ENCODE data around the gene KRT83. TPM values are rescaled to one million over a fixed set of nuclear protein-coding genes. Genes with fewer than 3 reads are reported as not detected.

KRT83 gene
- total RNA-seq (ENCODE audit: low replicate concordance) = not detected in 2 replicates

GRCh38 chr12:52320784-52321400 is at the start of gene KRT83:
KRT83 (minus strand) TSS chr12:52321398; CDS start chr12:52321335, 63 bp downstream.
- no peaks in the 10 kb centered on the region for H3K4me1 Mint-ChIP-seq
- peaks cover 6% of the 10 kb centered on the region for H3K4me1 ChIP-seq
- H2AFZ ChIP-seq (replicated peaks) = no peak within 1 kb of the TSS
- no peaks in the 10 kb centered on the region for H3K9me3 Mint-ChIP-seq
- TF ChIP-seq EZH2 (IDR thresholded peaks at IDR 0.05) (no peak), CTCF (IDR thresholded peaks at IDR 0.05) (no peak), EZH2phosphoT487 (IDR thresholded peaks at IDR 0.05) (no peak)
- H3F3A ChIP-seq (ENCODE audit: low read depth) = no peaks in the 10 kb centered on the region
- no peaks in the 10 kb centered on the region for H3K79me2 ChIP-seq (ENCODE audit: low read depth)
- no peak within 1 kb of the TSS for H3K27ac Mint-ChIP-seq
- no peaks in the 10 kb centered on the region for H3K36me3 Mint-ChIP-seq
- no peak for DNase-seq (ENCODE audit: low spot score)
- H4K20me1 ChIP-seq (ENCODE audit: low read depth) = no peaks in the 10 kb centered on the region
- no peaks in the 10 kb centered on the region for H3K36me3 ChIP-seq
- H3K27ac ChIP-seq = no peak within 1 kb of the TSS
- H3K27me3 Mint-ChIP-seq (ENCODE audit: insufficient read depth, low read depth) = peaks cover 8% of the 10 kb centered on the region
- H3K4me2 ChIP-seq = no peak within 1 kb of the TSS
- no peak within 1 kb of the TSS for H3K4me3 Mint-ChIP-seq
- no peaks in the 10 kb centered on the region for H3K27me3 ChIP-seq
- no peak within 1 kb of the TSS for H3K4me3 ChIP-seq
- H3K9ac ChIP-seq = no peak within 1 kb of the TSS
- no peaks in the 10 kb centered on the region for H3K9me3 ChIP-seq (ENCODE audit: low read depth)

GRCh38 chr12:52369809-52370208 is 48.6 kb upstream of the KRT83 start:
- TF ChIP-seq EZH2phosphoT487 (IDR thresholded peaks at IDR 0.05) (no peak), EZH2 (IDR thresholded peaks at IDR 0.05) (no peak), CTCF (IDR thresholded peaks at IDR 0.05) (no peak)

GRCh38 chr12:52369211-52369610 is 48.0 kb upstream of the KRT83 start:
- no peak overlapping the region for H3K4me3 Mint-ChIP-seq
- no peak for DNase-seq (ENCODE audit: low spot score)
- peaks cover 11% of the 10 kb centered on the region for H3K27me3 Mint-ChIP-seq (ENCODE audit: insufficient read depth, low read depth)
- Histone ChIP-seq H3K27me3 (no peaks in the 10 kb centered on the region), H3K27ac (no peak overlapping the region), H2AFZ (replicated peaks) (no peak overlapping the region), H3K4me3 (no peak overlapping the region), H4K20me1 (ENCODE audit: low read depth) (no peaks in the 10 kb centered on the region), H3K36me3 (no peaks in the 10 kb centered on the region), H3K4me1 (no peaks in the 10 kb centered on the region), H3K4me2 (no peak overlapping the region), H3F3A (ENCODE audit: low read depth) (no peaks in the 10 kb centered on the region), H3K9me3 (ENCODE audit: low read depth) (no peaks in the 10 kb centered on the region), H3K9ac (no peak overlapping the region), H3K79me2 (ENCODE audit: low read depth) (no peaks in the 10 kb centered on the region)
- TF ChIP-seq EZH2phosphoT487 (IDR thresholded peaks at IDR 0.05) (no peak), CTCF (IDR thresholded peaks at IDR 0.05) (no peak), EZH2 (IDR thresholded peaks at IDR 0.05) (no peak)
- H3K36me3 Mint-ChIP-seq = no peaks in the 10 kb centered on the region
- no peaks in the 10 kb centered on the region for H3K9me3 Mint-ChIP-seq
- H3K27ac Mint-ChIP-seq = no peak overlapping the region
- peaks cover 15% of the 10 kb centered on the region for H3K4me1 Mint-ChIP-seq

More at GRCh38 chr12:52369809-52370208, 48.6 kb upstream of the KRT83 start:
- no peak overlapping the region for H3K27ac Mint-ChIP-seq
- Histone ChIP-seq H4K20me1 (ENCODE audit: low read depth) (no peaks in the 10 kb centered on the region), H3K4me1 (no peaks in the 10 kb centered on the region), H3K27me3 (no peaks in the 10 kb centered on the region), H3K4me3 (no peak overlapping the region), H3K4me2 (no peak overlapping the region), H3K9me3 (ENCODE audit: low read depth) (no peaks in the 10 kb centered on the region), H3K27ac (no peak overlapping the region), H3K79me2 (ENCODE audit: low read depth) (no peaks in the 10 kb centered on the region), H2AFZ (replicated peaks) (no peak overlapping the region), H3K9ac (no peak overlapping the region), H3K36me3 (no peaks in the 10 kb centered on the region), H3F3A (ENCODE audit: low read depth) (no peaks in the 10 kb centered on the region)
- no peak overlapping the region for H3K4me3 Mint-ChIP-seq
- H3K4me1 Mint-ChIP-seq = peaks cover 13% of the 10 kb centered on the region
- H3K9me3 Mint-ChIP-seq = no peaks in the 10 kb centered on the region
- DNase-seq (ENCODE audit: low spot score) = no peak
- no peaks in the 10 kb centered on the region for H3K36me3 Mint-ChIP-seq
- H3K27me3 Mint-ChIP-seq (ENCODE audit: insufficient read depth, low read depth) = peaks cover 8% of the 10 kb centered on the region
